22Rv1 (cell line): ENCODE measurements around the gene SNX9.

Source experiments
- ZFX ChIP-seq: fragments of 450-650 bp; IDR thresholded peaks from 2 replicates; pipeline ENCODE4 v1.6.1; 2017; ENCODE audit warnings: antibody characterized with exemption, borderline replicate concordance
- TF ChIP-seq, protein P1 (sequence below): fragments of 450-650 bp; IDR thresholded peaks from 2 replicates; pipeline ENCODE4 v1.5.1; 2017; ENCODE audit warnings: mild to moderate bottlenecking

DNA sequence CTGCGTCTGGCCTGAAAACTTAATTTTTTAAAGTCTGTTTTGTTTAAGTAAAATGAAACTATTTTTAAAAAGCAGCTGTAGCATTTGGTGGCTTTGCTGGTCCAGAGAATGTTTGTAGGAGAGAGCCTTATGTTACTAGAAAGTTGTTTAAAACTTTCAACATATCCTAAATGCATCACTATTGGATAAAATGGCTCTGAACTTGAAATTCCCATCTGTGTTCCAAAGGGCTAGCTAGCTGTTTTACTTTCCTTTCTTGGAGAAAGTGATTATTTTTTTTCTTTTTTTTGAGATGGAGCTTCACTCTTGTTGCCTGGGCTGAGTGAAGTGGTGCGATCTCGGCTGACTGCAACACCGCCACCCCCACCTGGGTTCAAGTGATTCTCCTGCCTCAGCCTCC, 161.1 kb downstream of the SNX9 start:
- TF ChIP-seq, protein P1, sequence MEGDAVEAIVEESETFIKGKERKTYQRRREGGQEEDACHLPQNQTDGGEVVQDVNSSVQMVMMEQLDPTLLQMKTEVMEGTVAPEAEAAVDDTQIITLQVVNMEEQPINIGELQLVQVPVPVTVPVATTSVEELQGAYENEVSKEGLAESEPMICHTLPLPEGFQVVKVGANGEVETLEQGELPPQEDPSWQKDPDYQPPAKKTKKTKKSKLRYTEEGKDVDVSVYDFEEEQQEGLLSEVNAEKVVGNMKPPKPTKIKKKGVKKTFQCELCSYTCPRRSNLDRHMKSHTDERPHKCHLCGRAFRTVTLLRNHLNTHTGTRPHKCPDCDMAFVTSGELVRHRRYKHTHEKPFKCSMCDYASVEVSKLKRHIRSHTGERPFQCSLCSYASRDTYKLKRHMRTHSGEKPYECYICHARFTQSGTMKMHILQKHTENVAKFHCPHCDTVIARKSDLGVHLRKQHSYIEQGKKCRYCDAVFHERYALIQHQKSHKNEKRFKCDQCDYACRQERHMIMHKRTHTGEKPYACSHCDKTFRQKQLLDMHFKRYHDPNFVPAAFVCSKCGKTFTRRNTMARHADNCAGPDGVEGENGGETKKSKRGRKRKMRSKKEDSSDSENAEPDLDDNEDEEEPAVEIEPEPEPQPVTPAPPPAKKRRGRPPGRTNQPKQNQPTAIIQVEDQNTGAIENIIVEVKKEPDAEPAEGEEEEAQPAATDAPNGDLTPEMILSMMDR = no peak
- TF ChIP-seq ZFX = no peak
